GM13977 (cell line): ENCODE results near the gene KIF26A.
"Not testable (repeated sequence)": the region's sequence is repeated elsewhere in the genome, so short reads cannot be mapped to it uniquely, and the experiment has no call there.

Experiments
- DNase-seq: peaks from one replicate; pipeline ENCODE4 v3.0.0; 2012; ENCODE audit warnings: low spot score
- CTCF ChIP-seq: IDR thresholded peaks from 2 replicates; pipeline ENCODE4 v1.5.1; 2012; ENCODE audit warnings: mild to moderate bottlenecking, control low read depth; ENCODE audit not compliant: insufficient read depth; ENCODE audit errors: extremely low read depth, missing control alignments
- in situ Hi-C: fragments of 300-500 bp; cut with MboI; formaldehyde crosslinking; loops from one replicate; pipeline ENCODE4 v1.12.0; 2022; ENCODE audit warnings: low sequenced_read_pairs, low pct_unique_long_range_greater_than_20kb, mixed read lengths, inconsistent platforms; ENCODE audit not compliant: unreplicated experiment

The KIF26A gene

GRCh38 chr14:104221636-104222369, 83.4 kb downstream of the KIF26A start:
- DNase-seq = no peak
- in situ Hi-C loops = no loop called here
- TF ChIP-seq CTCF = no peak

GRCh38 chr14:104222396-104223036, 84.1 kb downstream of the KIF26A start:
- no peak for TF ChIP-seq CTCF
- in situ Hi-C loops = no loop called here
- no peak for DNase-seq

- in situ Hi-C loops = no loop called here
- no peak for TF ChIP-seq CTCF
- no peak for DNase-seq
Measured at GRCh38 chr14:104223101-104224041, 85.0 kb downstream of the KIF26A start.

GRCh38 chr14:104224131-104224505, 85.7 kb downstream of the KIF26A start:
- TF ChIP-seq CTCF = no peak

GRCh38 chr14:104224506-104225277, 86.3 kb downstream of the KIF26A start:
- DNase-seq = peak; percentile 55
- in situ Hi-C loops = no loop called here
- TF ChIP-seq CTCF = peak; percentile 52

More at GRCh38 chr14:104224131-104224505, 85.7 kb downstream of the KIF26A start:
- no peak for DNase-seq
- in situ Hi-C loops = no loop called here

- DNase-seq = not testable (repeated sequence)
Measured at GRCh38 chr14:104225278-104226190, 87.1 kb downstream of the KIF26A start.

More at GRCh38 chr14:104225278-104226190, 87.1 kb downstream of the KIF26A start:
- in situ Hi-C loops = not testable (repeated sequence)
